HG03066 (cell line): Measurements from ENCODE around the gene ZNF775.
A peak's percentile ranks its signal among the peaks of the same experiment; 100 is the strongest.

ENCODE experiments used
- ATAC-seq: cut with Tn5 transposase; IDR thresholded peaks from one replicate; pipeline ENCODE4 v1.9.1; 2021; ENCODE audit warnings: low read depth; ENCODE audit not compliant: unreplicated experiment

Gene ZNF775

GRCh38 chr7:150368096-150368883 lies 10.8 kb upstream of the ZNF775 start, which contains the start of gene REPIN1:
TSS of gene REPIN1 (plus strand) at chr7:150368822. CDS start at chr7:150369712, 890 bp downstream.
- peak; percentile 39 for ATAC-seq

- ATAC-seq: peak; percentile 51
Measured at GRCh38 chr7:150368884-150369747, 10.0 kb upstream of the ZNF775 start.

GRCh38 chr7:150369748-150370501 lies 9.2 kb upstream of the ZNF775 start:
- ATAC-seq: no peak

GRCh38 chr7:150370612-150371071 lies 8.5 kb upstream of the ZNF775 start:
- ATAC-seq: no peak

GRCh38 chr7:150371131-150371995 lies 7.8 kb upstream of the ZNF775 start:
- ATAC-seq: no peak

- no peak for ATAC-seq
Measured at GRCh38 chr7:150371996-150372270, 7.2 kb upstream of the ZNF775 start.

- ATAC-seq: no peak
Measured at GRCh38 chr7:150372271-150373048, 6.7 kb upstream of the ZNF775 start.

- ATAC-seq: no peak
Measured at GRCh38 chr7:150373049-150373801, 5.9 kb upstream of the ZNF775 start.

GRCh38 chr7:150374026-150374425 lies 5.1 kb upstream of the ZNF775 start:
- no peak for ATAC-seq

GRCh38 chr7:150374472-150374871 lies 4.7 kb upstream of the ZNF775 start:
- ATAC-seq: no peak

- ATAC-seq: no peak
Measured at GRCh38 chr7:150375662-150376521, 3.2 kb upstream of the ZNF775 start.

GRCh38 chr7:150376560-150376959 lies 2.6 kb upstream of the ZNF775 start:
- no peak for ATAC-seq

- no peak for ATAC-seq
Measured at GRCh38 chr7:150377196-150377595, 1.9 kb upstream of the ZNF775 start.

- ATAC-seq: no peak
Measured at GRCh38 chr7:150377635-150378034, 1.5 kb upstream of the ZNF775 start.

GRCh38 chr7:150378115-150378852 lies 846 bp upstream of the ZNF775 start:
- no peak for ATAC-seq

GRCh38 chr7:150379441-150380379 lies 580 bp downstream of the ZNF775 start:
- peak; percentile 19 for ATAC-seq
